NCI-H1105 treated with DMSO at 0.1 percent for 48 hours (cell line): Measurements from ENCODE around the gene DCLK1.
"Not testable (repeated sequence)": the region's sequence is repeated elsewhere in the genome, so short reads cannot be mapped to it uniquely, and the experiment has no call there.

Source experiments
- DNase-seq: peaks from one replicate; lab custom pipeline; 2025; lab: John Stamatoyannopoulos, UW

DCLK1 gene

DNA sequence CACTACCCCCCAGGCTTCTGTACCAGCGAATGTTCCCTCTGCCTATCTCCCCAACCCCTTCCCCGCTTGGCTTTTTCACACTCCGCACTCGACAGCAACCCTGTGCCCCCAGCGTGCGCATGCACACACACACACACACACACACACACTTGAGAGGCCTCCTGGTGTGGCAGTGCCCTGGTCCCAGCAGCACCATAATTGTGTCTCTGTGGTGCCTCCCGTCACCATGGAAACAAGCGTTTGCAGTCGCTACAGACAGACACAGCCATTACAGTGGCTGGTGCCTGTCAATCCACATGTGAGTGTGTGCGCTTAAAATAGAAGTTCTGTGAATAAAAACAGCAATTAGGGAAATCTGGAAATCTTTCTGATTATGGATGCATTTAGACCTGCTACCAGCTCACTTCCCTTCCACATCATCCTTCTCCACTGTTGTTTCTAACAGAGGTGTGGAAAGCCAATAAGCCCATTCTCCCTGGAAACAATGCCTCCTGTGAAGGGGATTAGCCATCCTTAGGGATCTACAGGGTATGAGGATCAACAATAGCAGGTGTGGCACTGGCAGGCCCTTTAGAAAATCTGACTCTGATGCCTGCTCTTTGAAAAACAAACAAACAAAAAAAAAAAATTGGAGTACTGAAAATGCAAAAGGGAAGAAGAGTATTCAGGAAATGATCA is 146.3 kb downstream of the DCLK1 start:
- DNase-seq = peak; percentile 97

DNA sequence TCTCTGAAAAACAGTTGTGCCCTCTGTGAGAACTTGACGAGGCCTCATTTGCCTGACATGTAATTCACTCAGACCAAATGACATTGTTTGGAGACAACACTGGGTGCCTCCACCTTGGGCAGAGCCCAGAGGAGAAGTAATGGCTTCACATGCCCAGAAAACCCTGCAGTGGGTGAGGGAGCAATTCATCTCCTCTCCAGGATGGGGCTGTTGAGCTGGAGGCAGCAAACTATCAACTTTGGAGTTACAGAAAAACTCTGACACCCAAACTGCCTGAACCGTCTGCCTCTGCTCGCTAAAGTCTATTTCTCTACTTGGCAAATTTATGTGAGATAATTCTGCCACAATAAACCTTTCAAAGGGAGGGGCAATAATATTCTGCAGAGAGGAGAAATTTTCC is 146.9 kb downstream of the DCLK1 start:
- no peak for DNase-seq

DNA sequence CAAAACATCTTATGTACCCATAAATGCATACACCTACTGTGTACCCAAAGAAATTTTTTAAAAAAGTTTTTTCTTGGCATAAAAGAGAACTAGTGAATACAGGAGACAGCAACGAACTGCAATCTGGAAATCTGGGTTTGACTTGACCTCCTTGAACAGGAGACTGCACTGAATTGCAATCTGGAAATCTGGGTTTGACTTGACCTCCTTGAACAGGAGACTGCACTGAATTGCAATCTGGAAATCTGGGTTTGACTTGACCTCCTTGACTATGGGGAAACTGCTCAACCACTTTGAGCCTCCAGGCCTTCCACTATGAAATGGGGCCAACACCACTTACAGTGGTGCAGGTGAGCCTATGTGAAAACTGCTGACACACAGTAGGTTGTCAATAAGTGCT is 147.5 kb downstream of the DCLK1 start:
- DNase-seq = not testable (repeated sequence)

DNA sequence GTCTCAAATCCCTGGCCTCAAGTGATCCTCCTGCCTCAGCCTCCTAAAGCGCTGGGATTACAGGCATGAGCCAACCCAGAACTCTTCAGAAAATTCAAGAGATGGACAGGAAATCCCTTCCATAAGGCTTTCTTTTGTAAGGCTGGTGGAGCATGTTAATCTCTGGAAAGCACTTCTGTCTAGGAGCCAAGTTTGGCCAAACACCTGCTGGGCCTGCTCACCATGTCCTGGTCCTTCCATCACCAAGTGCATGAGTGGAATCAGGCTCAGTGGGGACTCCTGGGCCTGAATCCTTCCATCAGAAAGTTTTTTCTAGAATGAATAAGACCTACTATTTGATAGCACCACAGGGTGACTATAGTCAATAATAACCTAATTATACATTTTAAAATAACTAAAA is 148.0 kb downstream of the DCLK1 start:
- DNase-seq = no peak

DNA sequence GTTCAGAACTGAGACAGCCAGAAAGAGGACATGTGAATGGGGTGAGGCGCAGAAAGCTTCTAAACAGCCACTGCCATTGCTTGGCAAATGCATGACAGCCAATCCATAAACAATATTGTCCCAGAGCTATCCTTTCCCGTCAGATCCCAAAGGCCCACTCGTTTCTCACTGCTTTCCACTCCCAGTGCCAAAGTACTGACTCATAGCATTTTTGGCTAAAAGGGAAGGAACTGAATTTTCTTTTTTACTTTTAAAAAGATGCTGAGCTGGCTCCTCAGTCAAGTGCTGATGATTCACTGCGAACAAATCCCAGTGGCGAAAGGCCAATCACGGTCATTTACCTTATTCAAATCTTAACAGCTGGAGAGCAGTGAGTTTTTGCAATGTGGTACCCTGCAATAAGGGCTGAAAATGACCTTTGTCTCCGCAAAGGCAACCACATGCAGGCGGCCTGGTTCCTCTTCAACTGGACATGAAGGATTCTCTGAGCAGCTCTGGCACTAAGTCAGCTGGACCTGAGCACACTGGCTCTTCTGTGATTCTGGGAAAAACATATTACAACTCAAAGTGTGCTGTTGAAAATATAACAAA is 151.7 kb downstream of the DCLK1 start:
- DNase-seq = no peak

DNA sequence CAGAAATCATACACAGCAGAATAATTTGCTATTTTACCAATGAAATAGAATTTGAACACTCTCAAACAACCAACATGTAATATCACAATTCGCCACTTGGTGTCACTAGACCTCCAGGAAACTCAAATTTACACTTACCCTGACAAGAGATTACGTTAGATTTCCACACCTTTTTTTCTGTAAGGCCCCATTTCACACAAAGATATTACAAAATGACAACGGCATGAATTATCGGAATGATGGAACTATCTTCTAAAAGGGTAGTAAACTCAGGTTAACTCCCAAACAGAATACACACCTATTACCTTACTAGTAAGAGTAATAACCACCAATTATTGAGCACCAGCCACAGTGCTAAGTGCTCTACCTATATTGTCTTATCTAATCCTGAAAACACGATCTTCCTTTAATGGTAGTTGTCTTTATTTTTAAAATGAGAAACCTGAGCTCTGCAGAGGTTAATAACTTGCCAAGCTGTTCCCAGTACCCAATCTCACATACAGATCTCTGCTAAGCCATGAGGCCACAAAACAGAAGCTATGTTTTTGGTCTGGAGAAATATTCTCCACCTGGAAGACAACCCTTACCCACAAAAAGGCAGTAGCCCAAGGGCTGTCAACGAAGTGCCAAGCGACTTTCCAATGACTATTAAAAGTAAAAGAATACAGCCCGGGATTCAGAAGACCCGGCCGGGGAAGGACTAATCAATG is 152.4 kb downstream of the DCLK1 start:
- peak; percentile 34 for DNase-seq

DNA sequence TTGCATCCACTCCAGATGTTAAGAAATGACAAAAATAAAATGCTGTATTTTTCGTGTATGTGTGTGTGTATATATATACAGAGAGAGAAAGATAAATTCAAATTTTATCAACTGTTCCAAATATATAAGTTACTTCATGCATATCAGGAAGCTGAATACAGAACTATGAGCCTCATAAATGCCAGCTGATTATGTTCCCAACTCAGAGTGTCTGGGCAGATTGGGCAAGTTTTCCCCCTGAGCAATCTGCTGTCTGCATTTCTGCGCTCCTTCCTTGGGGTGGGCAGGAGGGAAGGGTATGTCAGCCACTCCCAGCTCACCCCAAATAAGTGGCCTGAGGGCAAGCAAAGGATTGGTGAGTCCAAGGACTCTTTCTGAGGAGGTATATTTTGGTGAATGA is 154.1 kb downstream of the DCLK1 start:
- no peak for DNase-seq

DNA sequence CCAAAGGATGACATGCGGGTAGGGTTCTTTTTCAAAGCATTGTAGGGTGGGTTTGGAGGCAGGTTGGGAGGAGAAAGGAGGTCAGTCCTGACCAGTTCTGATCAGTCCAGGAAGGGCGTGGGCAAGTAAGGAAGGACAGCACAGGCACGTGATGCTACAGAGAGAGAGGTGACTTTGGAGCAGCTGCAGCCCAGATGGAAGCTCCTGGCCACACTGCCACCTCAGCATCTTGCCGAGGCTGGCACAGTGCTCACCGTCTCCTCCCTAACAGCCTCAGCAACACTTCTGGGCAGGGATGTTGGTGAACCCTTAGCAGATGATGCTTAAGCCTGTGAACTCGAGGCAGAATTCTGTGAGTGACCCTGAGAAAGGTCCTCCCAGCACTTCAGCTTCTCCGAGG is 155.1 kb downstream of the DCLK1 start:
- DNase-seq = no peak

DNA sequence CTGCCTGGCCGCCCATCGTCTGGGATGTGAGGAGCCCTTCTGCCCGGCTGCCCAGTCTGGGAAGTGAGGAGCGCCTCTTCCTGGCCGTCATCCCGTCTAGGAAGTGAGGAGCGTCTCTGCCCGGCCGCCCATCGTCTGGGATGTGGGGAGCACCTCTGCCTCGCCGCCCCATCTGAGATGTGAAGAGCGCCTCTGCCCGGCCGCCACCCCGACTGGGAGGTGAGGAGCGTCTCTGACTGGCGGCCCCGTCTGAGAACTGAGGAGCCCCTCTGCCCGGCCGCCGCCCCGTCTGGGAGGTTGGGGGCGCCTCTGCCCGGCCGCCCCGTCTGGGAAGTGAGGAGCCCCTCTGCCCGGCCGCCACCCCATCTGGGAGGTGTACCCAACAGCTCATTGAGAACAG is 164.2 kb downstream of the DCLK1 start:
- not testable (repeated sequence) for DNase-seq

DNA sequence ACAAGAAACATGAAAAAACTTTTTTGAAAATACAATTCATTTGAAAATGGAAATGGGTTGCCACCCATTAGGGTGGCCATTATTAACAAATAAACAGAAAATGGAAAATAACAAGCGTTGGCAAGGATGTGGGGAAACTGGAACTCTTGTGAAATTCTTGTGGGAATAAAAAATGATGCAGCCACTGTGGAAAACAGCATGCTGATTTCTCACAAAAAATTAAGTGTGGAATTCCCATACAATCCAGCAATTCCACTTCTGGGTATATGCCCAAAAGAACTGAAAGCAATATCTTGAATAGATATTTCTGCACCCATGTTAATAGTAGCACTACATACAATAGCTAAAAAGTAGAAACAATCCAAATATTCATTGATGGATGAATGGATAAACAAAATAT is 165.2 kb downstream of the DCLK1 start:
- DNase-seq = no peak

DNA sequence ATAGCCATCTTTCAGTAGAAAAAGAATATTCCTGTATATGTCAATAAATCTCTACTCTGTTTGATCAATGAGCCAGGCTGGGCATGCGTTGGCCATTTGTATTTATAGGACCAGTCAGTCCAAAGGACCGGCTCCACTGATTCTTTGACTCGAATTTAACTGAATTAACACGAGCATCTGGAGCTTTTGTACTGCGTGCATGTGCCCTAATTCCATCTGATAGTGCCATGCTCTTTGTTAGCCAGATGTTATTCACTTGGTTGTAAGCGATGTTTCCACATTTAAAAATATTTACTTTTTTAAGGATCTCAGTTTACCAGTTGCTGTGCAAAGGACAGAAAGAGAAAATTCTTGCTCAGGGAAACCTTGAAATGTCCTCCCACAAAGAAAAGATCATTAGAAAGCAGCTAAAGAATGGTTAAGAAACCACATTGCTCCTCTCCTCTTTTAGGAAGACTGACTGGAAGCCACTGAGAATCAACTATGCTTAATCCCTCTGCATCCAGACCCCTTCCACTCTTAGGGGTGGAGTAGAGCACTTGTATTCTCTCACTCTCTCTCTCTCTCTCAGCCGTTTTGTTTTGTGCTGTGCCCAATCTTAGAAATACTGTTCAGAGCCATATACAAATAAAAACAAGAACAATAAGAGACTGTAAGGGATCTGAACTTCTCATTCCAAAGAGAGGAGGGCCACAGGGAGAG is 165.8 kb downstream of the DCLK1 start:
- no peak for DNase-seq

DNA sequence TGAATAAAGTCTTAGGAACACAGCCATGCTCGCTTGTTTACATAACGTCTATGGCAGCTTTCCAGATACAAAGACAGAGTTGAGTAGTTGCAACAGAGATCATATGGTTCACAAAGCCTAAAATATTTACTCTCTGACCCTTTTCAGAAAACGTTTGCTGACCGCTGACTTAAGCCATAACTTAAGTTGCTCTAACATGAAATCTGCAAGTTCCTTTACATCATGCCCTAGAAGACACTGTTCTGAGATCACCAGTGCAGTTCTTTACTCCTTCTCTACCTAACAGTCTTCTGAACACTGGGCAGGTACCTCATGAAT is 166.4 kb downstream of the DCLK1 start:
- DNase-seq = no peak

DNA sequence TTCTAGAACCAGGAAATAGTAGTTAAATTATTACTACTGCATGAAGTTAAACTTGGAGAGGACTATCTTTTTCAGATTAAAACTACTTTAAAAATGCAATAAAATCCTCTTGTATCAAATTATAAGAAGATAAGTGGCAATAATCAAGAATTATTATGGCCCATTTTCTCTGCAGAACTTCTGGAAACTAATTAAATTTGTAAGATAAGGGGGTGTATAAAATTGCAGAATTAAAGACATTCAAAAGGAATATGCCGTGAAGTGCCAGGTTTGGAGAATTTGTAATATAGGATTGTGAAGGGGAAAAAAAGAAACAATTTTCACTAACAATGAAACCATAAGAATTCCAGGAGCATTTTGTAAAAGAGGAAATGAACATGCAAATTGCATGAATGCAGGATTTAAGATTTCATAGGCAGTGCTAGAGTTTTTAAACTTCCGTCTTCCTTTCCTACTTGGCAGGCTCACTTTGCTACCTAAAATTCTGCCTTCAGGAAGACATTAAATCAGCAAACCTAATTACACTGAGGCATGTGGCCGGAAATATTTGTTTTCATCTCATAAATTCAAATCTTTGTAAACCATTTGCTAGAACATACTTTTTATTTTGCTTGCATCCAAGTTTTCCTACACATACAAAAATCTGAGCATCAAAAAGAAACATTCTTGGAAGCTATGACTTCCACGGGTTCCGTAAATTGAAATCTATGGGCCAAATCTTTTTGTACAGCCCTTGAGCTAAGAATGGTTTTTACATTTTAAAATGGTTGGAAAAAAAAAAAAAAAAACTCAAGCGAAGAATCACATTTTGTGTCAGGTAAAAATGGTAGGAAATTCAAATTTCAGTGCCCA is 166.9 kb downstream of the DCLK1 start:
- DNase-seq = no peak

DNA sequence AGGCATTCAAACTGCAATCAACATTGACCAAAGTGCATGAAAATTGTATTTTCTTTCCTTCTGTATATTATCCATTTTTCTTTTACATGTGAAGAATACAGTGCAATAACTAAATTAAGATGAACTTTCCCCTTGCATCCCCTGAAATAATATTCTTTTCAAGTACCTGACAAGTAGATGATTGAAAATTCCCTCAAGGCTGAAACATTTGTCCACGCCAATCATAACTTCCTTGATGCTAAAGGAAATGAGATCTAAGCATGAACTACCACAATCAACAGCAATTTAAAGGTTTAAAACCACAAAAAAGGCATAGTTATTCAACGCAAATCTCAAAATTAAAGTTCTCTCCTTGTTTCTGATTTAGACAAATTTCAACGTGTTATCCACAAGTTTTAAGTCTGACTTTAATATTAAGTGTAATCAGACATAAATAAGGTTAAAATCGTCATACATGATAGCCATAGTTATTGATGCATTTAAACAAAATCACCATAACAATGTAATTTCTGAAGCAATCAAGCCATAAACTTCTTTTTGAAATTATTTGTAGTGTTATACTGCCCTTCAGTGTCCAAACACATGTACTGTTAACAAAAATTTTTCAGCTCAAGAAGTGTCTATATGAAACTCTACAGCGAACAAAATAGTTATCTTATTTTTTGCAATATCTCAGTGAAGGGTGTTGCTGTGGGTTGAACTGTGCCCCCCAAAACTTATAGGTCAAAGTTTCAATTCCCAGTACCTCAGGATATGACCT is 169.5 kb downstream of the DCLK1 start:
- DNase-seq = no peak

DNA sequence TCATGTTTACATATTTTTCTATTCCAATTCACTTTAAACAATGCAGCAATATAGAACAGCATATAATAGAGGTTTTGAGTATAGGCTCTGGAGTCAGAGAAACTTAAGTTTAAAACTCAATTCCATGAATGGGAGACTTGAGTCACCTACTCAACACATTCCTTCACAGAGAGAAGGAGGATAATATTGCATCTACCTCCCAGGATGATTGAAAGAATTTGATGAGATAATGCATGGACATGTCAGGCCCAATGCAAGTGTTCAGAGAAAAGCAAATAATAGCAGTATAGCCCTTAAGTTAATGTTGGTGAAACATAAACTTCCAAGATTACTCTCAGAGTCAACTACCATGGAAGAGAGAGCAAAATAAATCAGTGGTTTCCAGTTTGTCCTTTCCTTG is 170.2 kb downstream of the DCLK1 start:
- DNase-seq = no peak

DNA sequence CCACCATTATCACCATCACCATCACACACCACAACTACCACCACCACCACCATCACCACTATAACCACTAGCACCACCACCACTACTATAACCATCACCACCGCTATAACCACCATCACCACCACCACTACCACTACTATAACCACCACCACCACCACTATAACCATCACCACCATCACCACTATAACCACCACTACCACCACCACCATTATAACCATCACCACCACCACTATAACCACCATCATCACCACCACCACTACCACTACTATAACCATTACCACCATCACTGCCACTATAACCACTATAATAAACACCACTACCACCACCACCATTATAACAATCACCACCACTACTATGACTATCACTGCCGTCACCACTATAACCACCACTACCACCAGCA is 173.2 kb downstream of the DCLK1 start:
- no peak for DNase-seq

DNA sequence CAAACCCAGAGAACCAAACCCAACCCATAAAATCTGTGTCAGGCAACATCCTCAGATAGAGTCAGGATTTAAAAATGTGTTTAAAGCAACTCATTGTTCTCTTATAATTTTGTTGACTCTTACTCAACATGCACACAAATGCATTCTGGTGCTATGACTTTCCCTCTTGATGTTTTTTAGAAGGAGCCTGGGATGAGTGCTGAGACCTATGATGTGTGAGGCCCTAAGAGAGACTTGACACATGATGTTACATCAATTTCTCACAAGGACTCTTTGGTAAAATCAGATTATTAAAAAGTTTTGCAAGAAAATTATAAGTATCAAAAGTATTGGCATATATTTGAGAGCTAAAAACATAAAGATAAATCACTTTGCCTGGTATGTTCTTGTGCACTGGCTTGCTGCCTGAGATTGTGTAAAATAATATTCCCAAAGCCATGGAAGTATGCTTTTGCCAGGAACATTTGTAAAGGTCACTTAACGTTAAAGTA is 173.9 kb downstream of the DCLK1 start:
- no peak for DNase-seq

DNA sequence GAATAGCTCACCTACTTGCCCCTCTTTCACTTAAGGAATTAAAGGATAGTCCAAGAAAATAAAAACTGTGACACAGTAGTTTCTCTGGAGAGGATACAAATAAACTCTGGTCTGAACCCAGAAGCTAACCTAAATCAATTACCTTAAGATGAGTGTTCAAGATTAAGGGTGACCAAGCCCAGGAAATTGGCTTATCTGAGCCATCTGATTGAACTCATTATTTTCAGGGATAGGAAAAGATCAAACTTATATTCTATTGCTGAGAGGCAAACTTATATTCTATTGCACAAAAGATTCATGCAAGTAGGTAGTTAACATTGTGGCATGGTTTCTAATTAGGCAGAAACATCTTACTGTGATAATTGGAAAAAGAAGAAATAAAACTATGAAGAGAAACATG is 175.1 kb downstream of the DCLK1 start:
- DNase-seq = no peak

DNA sequence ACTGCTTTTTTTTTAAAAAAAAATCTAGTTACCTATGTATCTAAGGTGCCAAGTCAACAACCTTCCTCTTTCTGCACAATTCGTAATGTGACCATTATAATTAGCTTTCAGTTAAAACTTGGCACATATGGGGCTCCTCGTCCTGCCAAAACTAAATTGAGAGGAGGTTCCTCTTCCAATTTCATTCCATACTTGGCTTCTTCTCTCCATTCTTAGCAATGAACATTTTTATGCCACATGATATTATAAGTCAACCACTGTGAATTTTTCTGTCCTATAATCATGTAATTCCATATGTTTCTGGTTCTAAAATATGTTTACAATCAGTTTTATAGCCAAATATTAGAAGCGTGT is 177.0 kb downstream of the DCLK1 start:
- DNase-seq = peak; percentile 52

DNA sequence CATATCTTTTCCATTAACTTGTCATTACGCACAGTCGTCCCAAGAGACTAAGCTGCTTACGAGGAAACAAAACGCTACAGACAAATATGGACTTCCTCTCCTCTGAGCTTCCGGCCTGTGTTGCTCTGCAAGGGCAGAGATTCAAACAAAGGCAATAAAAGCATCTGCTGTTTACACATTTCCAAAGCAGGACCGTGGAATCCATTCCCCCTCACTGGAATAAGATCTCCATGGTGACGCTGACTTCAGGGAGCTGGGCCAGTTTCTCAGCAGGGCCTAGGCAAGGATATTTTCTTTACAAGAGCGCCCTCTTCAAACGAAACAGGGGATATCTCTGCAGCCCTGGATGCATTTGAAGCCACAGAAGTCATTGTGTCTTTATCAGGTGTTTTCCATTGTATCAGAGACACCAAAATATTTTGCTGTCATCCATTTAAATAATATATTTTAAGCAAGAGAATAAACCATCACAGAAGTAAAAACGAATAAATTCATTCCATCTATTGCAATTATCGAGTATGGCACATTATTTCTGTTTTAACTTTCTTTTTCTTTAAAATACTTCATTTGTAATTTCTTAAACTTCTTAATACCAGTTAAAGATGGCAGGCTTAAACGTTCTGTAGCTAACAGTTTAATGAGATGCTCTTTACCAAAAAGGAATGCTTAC is 177.5 kb downstream of the DCLK1 start:
- peak; percentile 96 for DNase-seq

DNA sequence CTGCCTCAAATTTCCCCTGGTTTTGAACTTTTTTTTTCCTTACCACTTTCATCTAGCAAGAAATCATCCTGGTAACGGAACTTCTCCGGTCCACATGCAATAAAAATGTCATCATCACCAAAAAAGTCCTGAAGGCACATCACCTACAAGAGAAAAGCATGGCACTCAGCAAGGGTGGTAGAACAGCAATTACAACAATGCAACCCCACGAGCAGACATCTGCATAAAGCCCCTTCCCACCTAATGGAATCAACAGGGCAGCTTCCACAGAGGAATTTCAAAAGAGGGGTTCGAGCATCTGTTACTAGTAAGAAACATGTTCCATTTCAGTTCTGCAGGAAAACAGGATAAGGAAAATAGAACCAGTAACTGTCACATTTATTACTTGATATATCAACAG is 183.9 kb downstream of the DCLK1 start:
- no peak for DNase-seq
